HG03460 (cell line): Measurements from ENCODE around the gene CEP112.
"Not testable (repeated sequence)": the region's sequence is repeated elsewhere in the genome, so short reads cannot be mapped to it uniquely, and the experiment has no call there.

Source experiments
- ATAC-seq: cut with Tn5 transposase; IDR thresholded peaks from one replicate; pipeline ENCODE4 v1.9.1; 2021; ENCODE audit not compliant: unreplicated experiment

The CEP112 gene

DNA sequence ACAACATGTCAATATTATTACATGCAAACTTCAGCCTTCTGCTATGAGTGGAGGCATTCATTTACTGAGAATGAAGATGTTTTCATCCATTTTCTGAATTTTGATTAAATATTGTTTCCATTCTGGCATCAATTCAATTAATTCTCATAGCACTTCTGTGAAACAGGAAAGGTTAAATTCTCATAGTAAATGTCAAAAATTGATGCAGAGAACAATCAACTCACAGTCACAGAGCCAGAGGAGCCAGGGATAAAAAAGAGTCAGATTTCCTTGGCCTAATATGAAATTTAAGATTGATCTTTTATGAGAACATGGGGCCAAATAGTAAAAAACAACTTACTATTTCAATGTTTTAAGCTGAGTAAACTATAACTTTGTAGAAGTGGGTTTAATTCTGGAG lies 446.7 kb downstream of the CEP112 start:
- ATAC-seq, result no peak

GRCh38 chr17:65743308-65743655 lies 448.7 kb downstream of the CEP112 start:
- ATAC-seq, result no peak

GRCh38 chr17:65742403-65743307 lies 449.3 kb downstream of the CEP112 start:
- no peak for ATAC-seq

DNA sequence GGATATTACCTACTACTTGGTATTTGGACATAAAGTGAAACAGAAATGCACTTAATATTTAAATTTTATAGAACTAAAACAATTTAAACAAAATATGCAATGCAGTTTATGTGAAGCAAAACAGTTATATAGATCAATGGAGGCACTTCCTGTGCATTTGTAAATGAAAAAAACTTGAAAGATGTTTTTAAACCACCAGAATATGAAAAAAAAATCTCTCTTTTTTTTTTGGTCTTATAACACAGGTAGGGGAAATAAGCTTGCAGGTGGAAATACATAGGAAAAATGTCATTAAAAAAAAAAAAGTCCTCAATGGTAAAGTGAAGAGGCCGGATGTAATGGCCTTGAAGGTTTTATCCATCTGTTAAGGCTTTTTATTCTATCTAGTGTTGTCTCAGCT lies 450.2 kb downstream of the CEP112 start:
- no peak for ATAC-seq

- no peak for ATAC-seq
These were observed 452.9 kb downstream of the CEP112 start for GRCh38 chr17:65739034-65739433.

DNA sequence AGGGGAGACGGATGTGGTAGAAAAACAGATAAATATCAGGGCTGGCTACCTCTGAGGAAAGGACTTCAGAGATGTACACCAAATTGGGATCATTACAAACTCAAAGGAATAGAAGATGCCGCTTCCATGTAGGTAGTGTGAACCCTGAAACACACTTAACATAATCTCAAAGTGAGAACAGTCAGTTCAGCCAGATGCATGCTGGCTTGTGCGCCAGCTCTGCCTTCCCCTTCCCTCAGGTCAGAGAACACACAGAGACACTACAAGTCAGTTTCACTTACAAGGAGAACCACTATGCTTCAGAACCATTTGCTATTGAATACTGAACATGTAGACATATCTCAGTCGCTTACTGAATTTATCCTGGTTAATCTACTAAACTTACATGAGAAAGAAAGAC lies 454.5 kb downstream of the CEP112 start:
- ATAC-seq, result no peak

DNA sequence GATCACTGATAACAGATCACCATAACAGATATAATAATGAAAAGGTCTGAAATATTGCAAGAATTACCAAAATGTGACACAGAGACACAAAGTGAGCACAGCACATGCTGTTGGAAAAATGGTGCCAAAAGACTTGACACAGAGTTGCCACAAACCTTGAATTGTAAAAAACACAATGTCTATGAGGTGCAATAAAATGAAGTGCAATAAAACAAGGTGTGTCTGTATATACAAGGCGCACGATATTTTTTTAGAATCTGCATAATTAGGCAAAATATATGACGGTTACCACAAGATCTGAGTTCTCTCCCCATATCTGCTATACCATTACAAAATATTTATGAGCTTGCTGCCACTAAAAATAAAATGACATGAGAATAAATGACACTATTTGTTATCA lies 458.6 kb downstream of the CEP112 start:
- ATAC-seq, result no peak

GRCh38 chr17:65732667-65733066 lies 459.3 kb downstream of the CEP112 start:
- not testable (repeated sequence) for ATAC-seq

- no peak for ATAC-seq
These were observed 461.2 kb downstream of the CEP112 start for GRCh38 chr17:65730711-65731169.

DNA sequence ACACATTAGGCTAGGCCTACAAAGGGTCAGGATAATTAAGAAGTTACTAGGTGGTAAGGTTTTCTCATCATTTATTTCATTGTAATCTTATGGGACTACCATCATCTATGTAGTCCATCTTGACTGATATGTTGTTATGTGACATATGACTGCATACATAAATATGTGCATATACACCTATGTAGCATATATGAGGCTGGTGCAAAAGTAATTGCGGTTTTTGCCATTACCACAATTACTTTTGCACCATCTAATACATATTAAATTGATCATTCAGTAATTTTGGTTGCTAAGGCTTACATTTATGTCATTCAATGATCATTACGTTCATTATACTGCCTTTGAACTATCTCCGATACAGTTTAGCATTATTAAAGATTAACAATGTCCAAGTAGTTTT lies 462.7 kb downstream of the CEP112 start:
- ATAC-seq, result no peak

DNA sequence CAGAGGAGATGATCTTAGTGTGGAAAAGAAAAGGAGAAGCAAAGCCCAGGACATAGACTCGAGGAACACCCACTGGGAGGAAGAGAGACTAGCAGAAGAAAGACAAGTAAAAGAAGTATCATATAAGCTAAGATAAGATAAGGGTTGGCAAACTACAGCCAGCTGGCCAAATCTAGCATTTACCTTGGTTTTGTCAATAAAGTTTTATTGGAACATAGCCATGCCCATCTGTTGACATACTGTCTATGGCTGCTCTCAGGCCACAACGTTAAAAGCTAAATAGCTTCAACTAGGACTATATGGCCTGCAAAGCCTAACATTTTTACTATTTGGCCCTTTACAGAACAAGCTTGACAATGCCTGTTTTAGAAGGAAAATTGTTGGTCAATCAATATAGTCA lies 464.1 kb downstream of the CEP112 start:
- ATAC-seq, result no peak

DNA sequence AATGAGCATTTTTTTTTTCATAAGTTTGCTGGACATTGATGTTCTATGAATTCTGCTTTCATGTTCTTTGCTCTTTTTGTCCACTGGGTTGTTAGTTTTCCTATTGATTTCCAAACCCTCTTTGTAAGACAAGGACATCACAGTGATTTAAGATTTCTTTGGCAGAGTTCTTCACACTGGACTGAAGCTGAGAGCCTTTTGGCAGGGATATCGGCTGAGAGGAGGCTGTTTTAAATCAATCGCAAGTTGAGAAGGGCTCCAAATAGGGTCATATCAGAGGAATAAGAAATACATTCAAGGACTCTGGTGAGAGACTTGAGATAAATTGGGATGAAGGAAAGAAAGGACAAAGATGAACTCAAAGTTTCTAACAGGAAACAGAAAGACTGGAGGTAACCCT lies 464.7 kb downstream of the CEP112 start:
- no peak for ATAC-seq

DNA sequence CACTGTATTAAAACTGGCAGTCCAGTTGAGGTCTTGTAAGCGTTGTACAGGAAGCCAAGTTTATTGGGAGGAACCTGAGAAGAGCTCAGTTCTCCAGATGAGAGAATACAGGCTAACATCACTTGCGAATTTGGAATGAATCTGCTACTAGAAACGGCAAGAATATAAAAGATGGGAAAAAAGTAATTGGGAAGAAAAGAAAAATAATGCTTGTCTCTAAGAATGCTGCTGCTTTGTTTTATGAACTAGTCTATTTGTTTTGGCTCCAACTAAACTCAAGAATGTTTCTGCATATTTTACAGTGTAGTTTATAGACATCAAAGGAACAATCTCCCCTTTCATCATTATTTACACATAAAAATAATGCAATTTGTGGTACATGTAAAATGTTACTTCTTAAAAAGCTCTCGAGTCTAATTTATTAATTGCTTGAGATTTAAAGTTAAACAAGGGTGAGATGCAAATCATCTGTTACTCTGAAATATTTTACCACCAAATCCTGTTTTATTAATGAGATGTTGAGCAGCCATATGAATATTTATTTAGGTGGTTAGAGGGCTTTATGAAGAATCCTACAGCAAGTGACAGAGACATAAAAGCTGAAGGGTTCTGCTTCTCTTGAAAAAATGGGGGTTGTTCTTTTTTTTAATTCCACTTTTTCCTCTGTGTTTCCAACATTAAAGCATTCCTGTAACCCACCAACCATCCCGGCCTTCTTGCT lies 468.3 kb downstream of the CEP112 start:
- no peak for ATAC-seq

DNA sequence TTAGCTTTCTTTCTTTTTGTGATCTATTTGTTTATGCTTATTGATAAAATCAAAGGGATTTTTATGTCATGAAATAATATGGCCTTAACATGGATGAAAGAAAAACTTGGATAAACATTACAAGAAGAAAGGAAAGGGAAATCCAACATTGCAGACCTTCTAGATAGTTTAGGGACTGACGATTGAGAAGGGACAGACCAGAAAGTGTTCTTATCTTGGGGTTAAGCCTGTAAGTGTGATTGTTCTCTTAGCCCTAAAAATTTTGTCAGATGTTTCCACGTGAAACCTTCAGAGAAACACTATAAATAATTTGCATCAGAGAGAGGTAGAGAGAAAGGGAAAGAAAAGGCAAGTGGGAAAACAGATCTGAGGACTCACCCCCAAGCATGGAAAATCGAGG lies 473.3 kb downstream of the CEP112 start:
- no peak for ATAC-seq

DNA sequence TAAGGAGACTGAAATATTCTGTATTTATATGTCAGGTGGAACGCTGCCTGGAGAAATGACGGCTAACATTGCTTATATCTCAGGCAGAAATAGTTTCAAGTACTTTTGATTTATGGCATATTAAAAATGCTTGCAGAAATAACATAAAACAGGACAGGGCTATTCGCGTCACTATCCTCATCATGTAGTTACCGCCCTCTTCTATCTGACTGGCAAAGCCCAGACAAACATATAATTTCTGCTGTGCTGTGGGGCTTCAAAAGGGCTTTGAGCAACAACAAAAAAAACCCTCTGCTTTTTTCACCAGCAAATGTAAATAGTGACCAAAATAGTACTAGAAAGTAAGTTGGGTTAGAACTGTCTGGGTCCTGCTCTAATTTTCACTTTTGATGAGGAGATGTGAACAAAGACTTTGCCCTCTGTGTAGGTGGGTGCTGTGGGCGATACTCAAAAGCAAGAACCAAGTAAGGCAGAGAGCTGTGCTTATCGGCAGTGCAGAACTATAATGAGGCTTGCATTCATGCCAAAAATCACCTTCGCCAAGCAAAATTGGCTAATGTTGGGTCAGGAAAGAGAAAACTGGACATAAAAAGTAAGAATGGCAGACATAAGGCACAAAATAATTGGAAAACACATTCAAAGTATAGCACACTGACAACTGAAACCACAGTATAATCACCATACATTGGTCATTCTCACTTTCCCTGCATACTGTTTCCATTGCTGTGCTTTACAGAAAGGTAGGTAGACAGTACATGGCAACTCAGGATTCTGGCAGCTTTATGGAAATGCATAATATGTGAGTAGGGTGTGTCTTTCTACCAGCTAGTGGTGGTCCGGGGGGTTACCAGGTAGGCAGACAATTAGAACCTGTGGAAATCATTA lies 479.3 kb downstream of the CEP112 start:
- no peak for ATAC-seq

DNA sequence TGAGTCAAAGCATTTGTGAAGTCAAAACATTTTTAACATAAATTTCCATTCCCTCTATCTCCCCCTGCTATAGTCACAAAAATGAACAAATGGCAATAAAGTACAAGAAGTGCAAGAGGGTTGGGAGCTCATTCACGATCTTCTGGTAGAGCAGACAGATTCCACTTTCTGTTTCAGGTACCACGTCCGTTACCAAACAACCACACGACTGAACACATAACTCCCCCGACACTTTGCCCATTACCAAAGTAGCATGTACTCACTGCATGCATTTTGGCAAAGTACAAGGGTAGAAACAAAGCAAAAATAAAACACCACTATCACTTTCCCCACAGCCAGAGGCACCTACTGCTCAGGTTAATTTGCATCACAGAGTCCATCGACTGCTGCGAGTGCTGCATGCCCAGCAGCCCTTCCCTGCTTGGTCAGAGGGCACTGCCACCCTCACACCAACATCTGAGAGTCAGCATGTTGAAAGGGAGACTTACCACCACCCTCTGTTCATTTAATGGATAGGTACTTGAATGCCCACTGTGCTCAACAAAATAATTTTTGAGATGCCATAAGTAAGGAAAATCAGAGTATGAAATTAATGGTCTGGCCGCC lies 480.2 kb downstream of the CEP112 start:
- ATAC-seq, result no peak

DNA sequence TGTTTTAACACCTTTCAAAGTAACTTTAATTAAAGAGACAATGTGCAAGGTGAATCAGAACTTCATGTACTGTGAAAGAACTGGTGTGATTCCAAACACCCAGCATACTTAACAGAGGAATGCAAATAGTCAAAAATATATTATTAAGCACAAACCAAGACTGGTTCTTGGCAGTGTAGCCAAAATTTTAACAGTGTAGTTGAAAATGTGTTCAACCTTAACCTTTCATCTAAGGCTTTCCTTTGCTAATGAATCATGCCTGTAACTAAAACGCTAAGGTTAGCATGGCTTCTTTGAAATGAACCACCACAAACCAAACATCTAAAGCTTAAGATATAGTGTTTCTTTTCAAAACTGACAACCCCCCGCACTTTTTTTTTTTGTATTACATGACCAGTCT lies 484.2 kb downstream of the CEP112 start:
- ATAC-seq, result no peak

- no peak for ATAC-seq
These were observed 487.2 kb downstream of the CEP112 start for GRCh38 chr17:65704731-65705130.

GRCh38 chr17:65703891-65704290 lies 488.0 kb downstream of the CEP112 start:
- ATAC-seq, result no peak

- no peak for ATAC-seq
These were observed 492.5 kb downstream of the CEP112 start for GRCh38 chr17:65699459-65699858.
